ENCODE results near the gene IQCB1.
"Not testable (repeated sequence)": the region's sequence is repeated elsewhere in the genome, so short reads cannot be mapped to it uniquely, and the experiment has no call there.

The IQCB1 gene

DNA sequence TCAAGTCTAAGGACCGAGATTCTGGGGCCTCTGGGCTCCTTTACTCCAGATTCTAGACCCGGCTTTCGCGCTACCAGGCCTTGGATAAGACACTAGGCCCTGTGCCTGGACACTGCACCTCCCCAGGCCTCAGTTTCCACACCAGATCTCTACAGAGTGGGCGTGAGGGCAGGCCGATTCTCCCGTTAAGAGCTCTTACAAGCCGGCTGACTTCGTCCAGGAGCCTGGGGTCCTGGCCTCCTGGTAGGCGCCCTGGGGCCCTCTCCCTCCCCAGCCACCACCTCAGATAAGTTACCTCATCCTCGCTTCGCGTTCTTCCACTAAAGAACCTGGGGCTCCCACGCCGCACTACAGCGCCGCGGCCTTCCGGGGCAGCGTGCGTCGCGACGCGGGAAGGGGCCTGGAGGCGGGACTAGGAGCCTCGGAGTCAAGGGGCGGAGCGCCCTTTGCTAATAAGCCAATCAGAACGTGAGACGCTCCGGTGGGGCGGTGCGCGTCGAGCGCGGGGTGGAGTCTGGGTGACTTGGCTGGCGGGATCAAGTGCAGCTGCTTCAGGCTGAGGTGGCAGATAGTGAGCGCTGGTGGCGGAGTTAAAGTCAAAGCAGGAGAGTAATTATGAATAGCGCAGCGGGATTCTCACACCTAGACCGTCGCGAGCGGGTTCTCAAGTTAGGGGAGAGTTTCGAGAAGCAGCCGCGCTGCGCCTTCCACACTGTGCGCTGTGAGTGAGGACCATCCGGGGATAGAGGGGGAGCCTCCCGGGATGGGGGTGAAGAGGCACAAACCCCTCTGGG lies at the start of gene IQCB1, which contains the start of gene EAF2:
IQCB1 (minus strand) TSS at position 390 of the 794 bp plus-strand sequence. CDS start 6,100 bp downstream, outside the sequence.
EAF2 (plus strand) TSS at position 539 of the 794 bp plus-strand sequence; CDS start at position 616, 77 bp downstream.
- Histone ChIP-seq H3K27ac (ENCODE audit: low read depth in 2 of 2, low read length in 2 of 2) (peak within 1 kb of the TSS; percentile 77 to 81), H3K36me3 (ENCODE audit: control insufficient read depth in 2 of 2, insufficient read depth in 2 of 2, low read length in 2 of 2) (no peaks in the 10 kb centered on the region), H3K4me3 (ENCODE audit: low read length in 2 of 2) (peak within 1 kb of the TSS; percentile 84 to 89), H3K27me3 (ENCODE audit: control insufficient read depth in 2 of 2, insufficient read depth in 2 of 2, low read length in 2 of 2) (no peaks in the 10 kb centered on the region), H3K9ac (ENCODE audit: low read depth in 1 of 2, low read length in 2 of 2) (peak within 1 kb of the TSS; percentile 83 to 93), H3K4me1 (ENCODE audit: control insufficient read depth in 2 of 2, insufficient read depth in 2 of 2, low read length in 2 of 2) (peaks cover 5 to 14% of the 10 kb centered on the region in 2 donors), H3K9me3 (ENCODE audit: control insufficient read depth in 2 of 2, low read length in 2 of 2) (no peaks in the 10 kb centered on the region)

GRCh38 chr3:121883507-121883906 lies 48.6 kb upstream of the IQCB1 start:
- Histone ChIP-seq H3K4me3 (ENCODE audit: low read length in 2 of 2) (no peak overlapping the region), H3K9me3 (ENCODE audit: control insufficient read depth in 2 of 2, low read length in 2 of 2) (no peaks in the 10 kb centered on the region), H3K27me3 (ENCODE audit: control insufficient read depth in 2 of 2, insufficient read depth in 2 of 2, low read length in 2 of 2) (no peaks in the 10 kb centered on the region), H3K36me3 (ENCODE audit: control insufficient read depth in 2 of 2, insufficient read depth in 2 of 2, low read length in 2 of 2) (peaks cover 0 to 3% of the 10 kb centered on the region in 2 donors), H3K4me1 (ENCODE audit: control insufficient read depth in 2 of 2, insufficient read depth in 2 of 2, low read length in 2 of 2) (no peaks in the 10 kb centered on the region), H3K27ac (ENCODE audit: low read depth in 2 of 2, low read length in 2 of 2) (no peak overlapping the region), H3K9ac (ENCODE audit: low read depth in 1 of 2, low read length in 2 of 2) (no peak overlapping the region)

GRCh38 chr3:121878411-121878810 lies 43.6 kb upstream of the IQCB1 start:
- Histone ChIP-seq H3K9me3 (ENCODE audit: control insufficient read depth in 2 of 2, low read length in 2 of 2) (no peaks in the 10 kb centered on the region), H3K27me3 (ENCODE audit: control insufficient read depth in 2 of 2, insufficient read depth in 2 of 2, low read length in 2 of 2) (no peaks in the 10 kb centered on the region), H3K4me3 (ENCODE audit: low read length in 2 of 2) (no peak overlapping the region), H3K4me1 (ENCODE audit: control insufficient read depth in 2 of 2, insufficient read depth in 2 of 2, low read length in 2 of 2) (no peaks in the 10 kb centered on the region), H3K36me3 (ENCODE audit: control insufficient read depth in 2 of 2, insufficient read depth in 2 of 2, low read length in 2 of 2) (peaks cover 0 to 3% of the 10 kb centered on the region in 2 donors), H3K27ac (ENCODE audit: low read depth in 2 of 2, low read length in 2 of 2) (no peak overlapping the region), H3K9ac (ENCODE audit: low read depth in 1 of 2, low read length in 2 of 2) (no peak overlapping the region)

- peaks cover 3% of the 10 kb centered on the region in 2 donors for H3K36me3 ChIP-seq (ENCODE audit: control insufficient read depth in 2 of 2, insufficient read depth in 2 of 2, low read length in 2 of 2)
- H3K27me3 ChIP-seq (ENCODE audit: control insufficient read depth in 2 of 2, insufficient read depth in 2 of 2, low read length in 2 of 2) = no peaks in the 10 kb centered on the region
- H3K9ac ChIP-seq (ENCODE audit: low read depth in 1 of 2, low read length in 2 of 2) = no peak overlapping the region
- H3K4me1 ChIP-seq (ENCODE audit: control insufficient read depth in 2 of 2, insufficient read depth in 2 of 2, low read length in 2 of 2) = no peaks in the 10 kb centered on the region
- H3K4me3 ChIP-seq (ENCODE audit: low read length in 2 of 2) = no peak overlapping the region
- H3K9me3 ChIP-seq (ENCODE audit: control insufficient read depth in 2 of 2, low read length in 2 of 2) = no peaks in the 10 kb centered on the region
- H3K27ac ChIP-seq (ENCODE audit: low read depth in 2 of 2, low read length in 2 of 2) = no peak overlapping the region
These were observed 36.6 kb upstream of the IQCB1 start for GRCh38 chr3:121871430-121871829.

- H3K9me3 ChIP-seq (ENCODE audit: control insufficient read depth in 2 of 2, low read length in 2 of 2) = no peaks in the 10 kb centered on the region
- H3K9ac ChIP-seq (ENCODE audit: low read depth in 1 of 2, low read length in 2 of 2) = no peak overlapping the region
- H3K36me3 ChIP-seq (ENCODE audit: control insufficient read depth in 2 of 2, insufficient read depth in 2 of 2, low read length in 2 of 2) = peaks cover 3% of the 10 kb centered on the region in 2 donors
- H3K4me1 ChIP-seq (ENCODE audit: control insufficient read depth in 2 of 2, insufficient read depth in 2 of 2, low read length in 2 of 2) = no peaks in the 10 kb centered on the region
- H3K27me3 ChIP-seq (ENCODE audit: control insufficient read depth in 2 of 2, insufficient read depth in 2 of 2, low read length in 2 of 2) = no peaks in the 10 kb centered on the region
- no peak overlapping the region for H3K27ac ChIP-seq (ENCODE audit: low read depth in 2 of 2, low read length in 2 of 2)
- H3K4me3 ChIP-seq (ENCODE audit: low read length in 2 of 2) = no peak overlapping the region
These were observed 35.9 kb upstream of the IQCB1 start for GRCh38 chr3:121870717-121871116.

DNA sequence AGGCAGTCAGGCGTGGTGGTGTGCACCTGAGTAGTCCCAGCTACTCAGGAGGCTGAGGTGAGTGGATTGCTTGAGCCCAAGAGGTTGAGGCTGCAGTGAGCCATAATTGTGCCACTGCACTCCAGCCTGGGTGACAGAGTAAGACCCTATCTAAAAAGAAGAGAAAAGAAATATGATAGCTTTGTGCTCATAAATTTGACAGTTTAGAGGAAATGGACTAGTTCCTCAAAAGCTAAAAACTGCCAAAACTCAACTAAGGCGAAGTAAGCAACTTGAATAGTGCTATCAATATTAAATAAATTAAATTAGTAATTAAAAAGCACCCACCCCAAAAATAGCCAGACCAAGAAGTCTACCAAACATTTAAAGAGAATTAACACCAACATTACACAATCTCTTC lies 34.9 kb upstream of the IQCB1 start:
- Histone ChIP-seq H3K4me3 (ENCODE audit: low read length in 2 of 2) (no peak overlapping the region), H3K9ac (ENCODE audit: low read depth in 1 of 2, low read length in 2 of 2) (no peak overlapping the region), H3K27me3 (ENCODE audit: control insufficient read depth in 2 of 2, insufficient read depth in 2 of 2, low read length in 2 of 2) (no peaks in the 10 kb centered on the region), H3K4me1 (ENCODE audit: control insufficient read depth in 2 of 2, insufficient read depth in 2 of 2, low read length in 2 of 2) (no peaks in the 10 kb centered on the region), H3K27ac (ENCODE audit: low read depth in 2 of 2, low read length in 2 of 2) (no peak overlapping the region), H3K36me3 (ENCODE audit: control insufficient read depth in 2 of 2, insufficient read depth in 2 of 2, low read length in 2 of 2) (peaks cover 3% of the 10 kb centered on the region in 2 donors), H3K9me3 (ENCODE audit: control insufficient read depth in 2 of 2, low read length in 2 of 2) (no peaks in the 10 kb centered on the region)

GRCh38 chr3:121863801-121864200 lies 28.9 kb upstream of the IQCB1 start:
- no peak overlapping the region for H3K27ac ChIP-seq (ENCODE audit: low read depth in 2 of 2, low read length in 2 of 2)
- no peaks in the 10 kb centered on the region for H3K4me1 ChIP-seq (ENCODE audit: control insufficient read depth in 2 of 2, insufficient read depth in 2 of 2, low read length in 2 of 2)
- H3K9me3 ChIP-seq (ENCODE audit: control insufficient read depth in 2 of 2, low read length in 2 of 2) = no peaks in the 10 kb centered on the region
- peaks cover 0 to 3% of the 10 kb centered on the region in 2 donors for H3K36me3 ChIP-seq (ENCODE audit: control insufficient read depth in 2 of 2, insufficient read depth in 2 of 2, low read length in 2 of 2)
- no peak overlapping the region for H3K9ac ChIP-seq (ENCODE audit: low read depth in 1 of 2, low read length in 2 of 2)
- no peaks in the 10 kb centered on the region for H3K27me3 ChIP-seq (ENCODE audit: control insufficient read depth in 2 of 2, insufficient read depth in 2 of 2, low read length in 2 of 2)
- no peak overlapping the region for H3K4me3 ChIP-seq (ENCODE audit: low read length in 2 of 2)

DNA sequence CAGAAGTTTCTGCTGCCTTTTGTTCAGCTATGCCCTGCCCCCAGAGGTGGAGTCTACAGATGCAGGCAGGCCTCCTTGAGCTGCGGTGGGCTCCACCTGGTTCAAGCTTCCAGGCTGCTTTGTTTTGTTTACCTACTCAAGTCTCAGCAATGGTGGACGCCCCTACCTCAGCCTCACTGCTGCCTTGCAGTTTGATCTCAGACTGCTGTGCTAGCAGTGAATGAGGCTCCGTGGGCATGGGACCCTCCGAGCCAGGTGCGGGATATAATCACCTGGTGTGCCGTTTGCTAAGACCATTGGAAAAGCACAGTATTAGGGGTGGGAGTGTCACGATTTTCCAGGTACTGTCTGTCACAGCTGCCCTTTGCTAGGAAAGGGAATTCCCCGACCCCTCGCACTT lies 28.4 kb upstream of the IQCB1 start:
- not testable (repeated sequence) for H3K9ac ChIP-seq (ENCODE audit: low read depth in 1 of 2, low read length in 2 of 2); H3K4me3 ChIP-seq (ENCODE audit: low read length in 2 of 2); H3K36me3 ChIP-seq (ENCODE audit: control insufficient read depth in 2 of 2, insufficient read depth in 2 of 2, low read length in 2 of 2); H3K27ac ChIP-seq (ENCODE audit: low read depth in 2 of 2, low read length in 2 of 2); H3K4me1 ChIP-seq (ENCODE audit: control insufficient read depth in 2 of 2, insufficient read depth in 2 of 2, low read length in 2 of 2); H3K9me3 ChIP-seq (ENCODE audit: control insufficient read depth in 2 of 2, low read length in 2 of 2); H3K27me3 ChIP-seq (ENCODE audit: control insufficient read depth in 2 of 2, insufficient read depth in 2 of 2, low read length in 2 of 2)

GRCh38 chr3:121857778-121858177 lies 22.9 kb upstream of the IQCB1 start:
- not testable (repeated sequence) for H3K4me1 ChIP-seq (ENCODE audit: control insufficient read depth in 2 of 2, insufficient read depth in 2 of 2, low read length in 2 of 2); H3K4me3 ChIP-seq (ENCODE audit: low read length in 2 of 2); H3K27me3 ChIP-seq (ENCODE audit: control insufficient read depth in 2 of 2, insufficient read depth in 2 of 2, low read length in 2 of 2); H3K9me3 ChIP-seq (ENCODE audit: control insufficient read depth in 2 of 2, low read length in 2 of 2); H3K36me3 ChIP-seq (ENCODE audit: control insufficient read depth in 2 of 2, insufficient read depth in 2 of 2, low read length in 2 of 2); H3K27ac ChIP-seq (ENCODE audit: low read depth in 2 of 2, low read length in 2 of 2); H3K9ac ChIP-seq (ENCODE audit: low read depth in 1 of 2, low read length in 2 of 2)

DNA sequence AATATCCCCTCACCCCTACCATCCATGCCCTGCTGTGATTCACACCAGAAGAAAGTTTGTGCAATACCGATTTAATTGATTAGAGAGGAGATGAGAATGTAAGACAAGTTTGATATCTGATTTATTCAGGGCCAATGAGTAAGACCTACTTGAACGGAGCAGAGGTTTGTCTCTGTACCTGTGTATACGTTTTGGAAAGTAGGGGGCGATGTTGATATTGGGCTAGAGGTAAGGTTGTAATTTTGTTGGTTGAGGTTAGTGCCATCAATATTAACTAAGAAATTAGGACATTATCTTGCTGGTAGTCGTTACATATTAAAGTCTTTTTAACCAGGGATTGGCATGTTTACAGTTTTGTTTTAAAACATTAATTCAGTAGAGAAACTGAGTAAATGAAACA lies 20.7 kb upstream of the IQCB1 start:
- H3K4me1 ChIP-seq (ENCODE audit: control insufficient read depth in 2 of 2, insufficient read depth in 2 of 2, low read length in 2 of 2) = no peaks in the 10 kb centered on the region
- H3K9ac ChIP-seq (ENCODE audit: low read depth in 1 of 2, low read length in 2 of 2) = no peak overlapping the region
- no peak overlapping the region for H3K4me3 ChIP-seq (ENCODE audit: low read length in 2 of 2)

More for the DNA sequence above, 20.7 kb upstream of the IQCB1 start:
- Histone ChIP-seq H3K27ac (ENCODE audit: low read depth in 2 of 2, low read length in 2 of 2) (no peak overlapping the region), H3K9me3 (ENCODE audit: control insufficient read depth in 2 of 2, low read length in 2 of 2) (no peaks in the 10 kb centered on the region), H3K36me3 (ENCODE audit: control insufficient read depth in 2 of 2, insufficient read depth in 2 of 2, low read length in 2 of 2) (no peaks in the 10 kb centered on the region), H3K27me3 (ENCODE audit: control insufficient read depth in 2 of 2, insufficient read depth in 2 of 2, low read length in 2 of 2) (no peaks in the 10 kb centered on the region)
